IPS DF 19.7 (cell line): ENCODE data around the gene SH3PXD2B.
"Not testable (repeated sequence)": the region's sequence is repeated elsewhere in the genome, so short reads cannot be mapped to it uniquely, and the experiment has no call there.

Experiments used
- DNase-seq: peaks from one replicate; pipeline ENCODE4 v3.0.0-alpha.2; 2013; ENCODE audit warnings: low read depth, low spot score

The SH3PXD2B gene

GRCh38 chr5:172343741-172344140 is 110.6 kb downstream of the SH3PXD2B start:
- DNase-seq = no peak

DNA sequence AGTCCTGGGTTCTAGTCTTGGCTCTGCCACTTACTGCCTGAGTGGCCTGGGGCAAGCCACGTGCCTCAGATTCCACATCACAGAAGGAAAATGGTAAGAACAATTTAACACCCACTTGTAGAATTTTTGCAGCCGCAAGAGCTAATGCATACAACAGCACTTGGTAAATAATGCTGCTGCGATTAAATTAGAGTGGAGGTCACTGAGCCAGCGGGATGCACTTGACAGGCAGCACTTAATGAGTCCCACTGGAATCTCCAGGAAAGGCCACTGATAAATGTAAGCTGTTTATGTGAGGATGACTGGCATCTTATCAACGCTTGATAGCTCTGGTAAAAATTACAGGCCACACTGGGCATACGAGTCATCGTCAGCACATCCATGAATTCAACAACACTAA is 111.4 kb downstream of the SH3PXD2B start:
- DNase-seq = no peak

DNA sequence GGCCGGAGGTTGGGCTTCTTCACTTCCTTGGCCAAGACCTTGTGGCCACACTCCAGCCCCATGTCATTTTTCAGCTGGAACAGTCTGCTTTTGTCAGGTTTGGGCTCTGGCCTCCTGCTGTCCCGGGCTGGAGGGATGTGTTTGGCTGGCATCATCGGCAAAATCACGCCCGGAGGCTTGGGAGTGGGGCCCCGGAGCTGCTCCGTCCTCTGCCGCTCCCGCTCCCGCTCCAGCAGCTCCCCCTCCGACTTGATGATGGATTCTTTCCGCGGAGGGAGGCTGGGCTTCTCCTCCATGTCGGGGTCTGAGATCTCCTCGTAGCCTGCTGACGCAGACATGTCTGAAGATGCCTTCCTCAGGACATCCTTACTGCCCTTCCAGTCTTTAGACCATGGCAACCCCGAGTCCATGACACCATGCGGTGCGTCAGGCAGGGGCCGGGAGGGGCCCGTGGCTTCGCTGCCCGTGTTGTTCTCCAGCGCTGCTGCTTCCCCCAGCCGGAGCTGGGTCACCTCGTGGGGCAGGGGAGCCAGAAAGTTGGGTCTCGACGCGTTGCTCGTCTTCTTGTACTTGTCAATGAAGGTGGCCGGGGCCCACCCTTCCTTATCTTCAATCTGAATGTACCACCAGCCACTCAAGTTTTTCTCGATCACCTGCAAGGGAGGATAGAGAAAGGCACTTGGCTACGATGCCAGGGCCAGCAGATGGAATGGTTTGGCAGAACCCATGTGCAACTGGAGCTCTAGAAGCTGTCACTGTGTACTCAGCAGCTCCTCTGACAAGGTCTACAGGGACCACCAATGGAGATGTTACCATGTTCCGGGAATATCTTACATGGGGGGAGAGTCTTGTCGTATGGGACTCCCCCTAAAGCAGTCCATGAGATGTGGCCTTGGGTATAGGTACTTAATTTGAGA is 114.8 kb downstream of the SH3PXD2B start:
- no peak for DNase-seq

GRCh38 chr5:172336676-172337285 is 117.5 kb downstream of the SH3PXD2B start:
- no peak for DNase-seq

GRCh38 chr5:172336264-172336663 is 118.1 kb downstream of the SH3PXD2B start:
- no peak for DNase-seq

GRCh38 chr5:172335721-172336120 is 118.6 kb downstream of the SH3PXD2B start:
- no peak for DNase-seq

DNA sequence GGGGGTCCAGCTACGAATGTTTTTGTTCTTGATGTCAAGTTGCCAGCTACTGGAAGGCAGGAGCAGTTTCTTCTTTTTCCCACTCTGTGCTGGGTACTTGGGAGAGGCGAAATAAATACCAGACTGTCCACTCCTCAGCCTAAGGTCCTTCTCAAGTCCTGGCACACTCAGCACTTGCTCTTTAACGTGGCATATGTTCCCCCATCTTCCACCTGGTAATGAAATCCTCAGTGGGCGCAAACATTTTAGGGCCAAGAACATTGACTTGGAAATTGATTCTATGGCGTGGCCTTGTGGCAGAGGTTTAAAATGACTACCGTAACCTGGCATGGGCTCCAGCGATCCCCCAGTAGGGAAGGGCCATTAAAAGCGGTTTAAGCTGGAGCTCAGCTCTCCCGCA is 119.7 kb downstream of the SH3PXD2B start:
- no peak for DNase-seq

GRCh38 chr5:172334196-172334595 is 120.1 kb downstream of the SH3PXD2B start:
- peak; percentile 7 for DNase-seq

GRCh38 chr5:172326901-172327300 is 127.4 kb downstream of the SH3PXD2B start:
- not testable (repeated sequence) for DNase-seq

GRCh38 chr5:172325452-172325851 is 128.9 kb downstream of the SH3PXD2B start:
- no peak for DNase-seq

DNA sequence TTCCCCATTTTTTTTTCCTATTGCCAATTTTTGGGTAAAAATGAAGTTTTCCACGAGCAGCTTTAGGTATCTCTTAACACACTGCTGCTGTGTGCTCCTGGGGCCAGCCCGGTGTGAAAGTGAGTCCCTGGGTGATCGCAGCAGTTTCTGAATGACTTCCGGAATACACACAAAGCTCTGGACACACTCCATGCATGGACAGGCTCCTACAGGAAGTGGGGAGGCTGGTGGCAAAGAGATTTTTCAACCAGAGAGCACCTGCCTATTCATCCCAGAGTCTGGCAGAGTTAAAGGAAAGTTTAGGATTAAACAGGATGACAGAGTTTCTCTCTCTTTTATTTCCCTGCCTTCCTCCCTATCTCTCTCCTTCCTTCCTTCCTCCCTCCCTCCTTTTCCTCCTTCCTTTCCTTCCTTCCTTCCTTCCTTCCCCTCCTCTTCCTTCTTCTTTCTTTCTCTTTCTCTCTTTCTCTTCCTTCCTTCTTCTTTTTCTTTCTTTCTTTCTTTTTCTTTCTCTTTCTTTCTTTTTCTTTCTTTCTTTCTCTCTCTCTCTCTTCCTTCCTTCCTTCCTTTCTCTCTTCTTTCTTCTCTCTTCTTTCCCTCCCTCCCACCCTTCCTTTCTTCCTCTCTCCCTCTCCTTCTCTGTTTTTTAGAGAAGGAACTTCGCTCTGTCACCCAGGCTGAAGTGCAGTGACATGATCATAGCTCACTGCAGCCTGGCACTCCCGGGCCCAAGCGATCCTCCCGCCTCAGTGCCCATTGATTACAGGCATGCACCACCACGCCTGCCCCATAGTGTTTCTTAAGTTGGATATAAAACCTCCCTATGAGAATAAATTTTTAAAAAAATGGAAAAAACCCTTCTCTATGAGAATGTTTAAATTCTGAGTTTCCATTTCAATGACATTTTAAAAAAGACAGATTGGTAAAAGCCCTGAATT is 132.0 kb downstream of the SH3PXD2B start:
- no peak for DNase-seq

DNA sequence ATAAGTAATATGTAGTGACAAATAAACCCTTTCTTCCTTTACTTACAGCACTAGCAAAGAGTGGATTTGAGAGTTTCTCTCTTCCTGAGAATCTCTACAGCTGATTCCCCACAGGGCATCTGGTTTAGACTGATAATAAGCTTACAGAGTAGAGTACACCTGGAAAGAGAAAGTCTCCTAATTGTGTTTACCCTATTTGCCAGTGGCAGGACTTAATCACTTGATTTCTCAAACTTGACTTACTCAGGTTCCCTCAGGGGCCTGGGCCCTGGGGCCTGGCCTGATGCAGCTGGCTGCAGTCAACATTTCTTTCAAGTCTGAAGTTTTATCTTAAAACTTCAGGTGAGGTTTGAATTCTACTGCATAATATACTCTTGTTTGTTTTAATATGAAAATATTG is 132.7 kb downstream of the SH3PXD2B start:
- DNase-seq = no peak

DNA sequence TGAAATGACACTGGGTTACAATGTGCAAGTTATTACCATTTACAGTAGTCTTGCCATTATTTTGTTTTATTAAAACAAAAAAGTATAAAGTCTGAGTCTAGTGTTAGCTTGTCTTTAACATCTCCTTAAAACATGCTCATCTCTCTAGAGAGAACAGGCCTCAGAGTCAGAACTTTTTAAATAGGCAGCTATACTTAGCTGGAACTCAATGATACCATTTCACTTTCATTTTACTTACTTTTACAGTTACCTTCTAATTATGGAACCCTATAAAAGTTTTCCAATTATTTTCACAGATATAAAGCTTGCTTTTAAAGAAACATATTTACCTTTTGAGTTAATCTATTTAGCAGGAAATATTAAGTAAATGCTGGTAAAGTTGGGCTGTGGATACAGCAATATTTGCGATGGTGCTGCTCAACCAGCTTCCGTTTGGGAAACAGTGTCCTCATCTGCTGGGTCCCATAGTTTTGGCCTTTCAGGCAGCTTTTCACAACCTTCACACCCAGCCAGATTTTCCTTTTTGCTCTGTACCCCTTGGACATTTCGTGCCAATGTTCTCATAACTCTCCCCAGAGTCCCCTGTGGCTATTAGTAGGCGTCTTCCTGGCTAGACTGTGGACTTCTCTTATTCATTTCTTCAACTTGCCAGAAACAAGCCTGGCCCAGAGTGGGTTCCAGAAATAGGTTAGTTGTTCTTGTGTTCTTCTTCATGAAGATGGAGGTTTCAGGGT is 134.4 kb downstream of the SH3PXD2B start:
- DNase-seq = no peak

GRCh38 chr5:172315587-172316493 is 138.5 kb downstream of the SH3PXD2B start:
- DNase-seq = no peak

DNA sequence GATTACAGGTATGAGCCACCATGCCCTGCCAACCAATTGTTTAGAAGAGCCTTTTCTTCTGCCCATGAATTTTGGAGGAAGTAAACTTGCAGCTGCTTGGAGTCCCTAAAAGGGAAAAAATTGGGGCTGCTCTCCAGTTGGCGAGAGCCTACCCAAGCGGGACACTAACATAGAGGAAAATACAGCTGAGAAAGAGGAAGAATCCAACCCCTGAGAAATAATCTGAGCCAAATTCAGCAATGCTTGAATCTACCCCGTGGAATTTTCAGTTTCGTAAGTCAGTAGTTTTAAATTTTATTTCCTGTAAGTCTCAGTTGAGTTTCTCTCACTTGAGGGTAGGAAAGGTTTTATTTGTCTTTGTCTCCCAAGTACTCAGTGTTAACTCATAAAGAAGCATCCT is 140.4 kb downstream of the SH3PXD2B start:
- no peak for DNase-seq

DNA sequence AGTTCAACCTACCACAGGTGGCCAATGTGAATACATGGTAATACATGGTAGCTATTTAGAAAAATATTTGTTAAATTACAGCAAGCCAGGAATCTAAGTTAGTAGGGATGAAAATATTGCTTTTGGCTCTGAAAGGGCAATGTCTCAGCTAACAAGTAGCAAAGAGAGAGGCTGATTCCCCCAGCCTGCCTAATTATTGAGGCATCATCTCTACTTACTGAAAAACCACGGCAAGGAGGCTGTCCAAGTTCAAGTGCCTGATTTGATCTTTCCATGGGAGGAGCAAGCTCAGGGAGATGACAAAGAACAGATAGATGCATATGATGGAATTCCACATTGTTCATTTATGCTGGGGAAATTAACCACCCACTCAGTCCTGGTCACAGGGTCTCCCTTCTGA is 142.0 kb downstream of the SH3PXD2B start:
- DNase-seq = no peak

DNA sequence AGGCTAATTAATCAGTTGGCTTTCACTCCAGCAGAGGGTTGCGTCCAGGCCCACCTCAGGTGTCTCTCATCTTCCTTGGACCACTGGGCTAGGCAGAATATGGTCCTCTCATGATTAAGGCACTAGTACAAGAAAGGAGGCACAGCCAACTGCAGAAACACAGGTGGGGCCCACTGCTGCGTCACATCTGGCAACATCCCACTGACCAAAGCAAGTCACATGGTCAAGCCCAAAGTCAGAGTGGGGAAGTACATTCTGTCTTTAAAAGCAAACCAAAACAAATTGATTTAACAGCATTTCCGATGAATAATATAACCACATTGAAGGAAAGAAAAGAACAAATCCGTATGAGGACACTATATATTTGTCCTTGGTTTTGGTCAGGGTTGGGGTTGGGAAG is 142.7 kb downstream of the SH3PXD2B start:
- DNase-seq = no peak

DNA sequence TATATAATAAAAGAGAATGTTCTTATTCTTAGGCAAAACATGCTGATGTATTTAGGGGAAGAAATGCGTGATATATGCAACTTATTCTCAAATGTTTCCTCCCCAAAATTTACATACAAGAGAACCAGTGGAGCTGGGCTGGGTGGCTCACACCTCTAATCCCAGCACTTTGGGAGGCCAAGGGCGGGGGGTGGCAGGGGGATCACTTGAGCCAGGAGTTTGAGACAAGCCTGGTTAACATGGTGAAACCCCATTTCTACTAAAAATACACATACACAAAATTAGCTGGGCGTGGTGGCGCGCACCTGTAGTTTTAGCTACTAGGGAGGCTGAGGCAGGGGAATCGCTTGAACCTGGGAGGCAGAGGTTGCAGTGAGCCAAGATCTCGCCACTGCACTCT is 143.3 kb downstream of the SH3PXD2B start:
- no peak for DNase-seq

GRCh38 chr5:172305380-172305779 is 148.9 kb downstream of the SH3PXD2B start:
- DNase-seq = no peak
